HL-60 (cell line): ENCODE measurements around the gene RBM12.

Experiments used
- DNase-seq, 2 experiments: peaks; one replicate each; pipeline ENCODE4 v3.0.0-alpha.2; 2010 to 2020; ENCODE audit warnings: low read depth in 1 of 2, low spot score in 1 of 2
- H3K27ac ChIP-seq: fragments of 250-450 bp; sonication (Bioruptor Pico); replicated peaks from 2 replicates; pipeline ENCODE4 v1.5.1; 2020; ENCODE audit warnings: mild to moderate bottlenecking, moderate library complexity
- H3K27me3 ChIP-seq: fragments of 250-450 bp; sonication (Bioruptor Pico); 2 replicates; pipeline ENCODE4 v1.5.1; 2021; ENCODE audit warnings: mild to moderate bottlenecking, moderate library complexity; ENCODE audit not compliant: insufficient read depth, poor library complexity, severe bottlenecking
- H3K4me3 ChIP-seq: replicated peaks from 2 replicates; pipeline ENCODE4 v1.5.1; 2011; ENCODE audit warnings: mild to moderate bottlenecking, control low read depth, low read length; ENCODE audit not compliant: insufficient read depth
- GABPA ChIP-seq: IDR thresholded peaks from 2 replicates; pipeline ENCODE4 v1.6.1; 2012; ENCODE audit warnings: low read depth
- POLR2AphosphoS5 ChIP-seq: IDR thresholded peaks from 2 replicates; pipeline ENCODE4 v1.6.1; 2012; ENCODE audit warnings: low read depth
- SPI1 ChIP-seq: IDR thresholded peaks from 2 replicates; pipeline ENCODE4 v1.6.1; 2012; ENCODE audit warnings: low read depth, mild to moderate bottlenecking, borderline replicate concordance
- TF ChIP-seq, protein P1 (sequence below): IDR thresholded peaks from one replicate; pipeline ENCODE4 v1.5.1; 2011; ENCODE audit warnings: low read length, control low read depth, inconsistent platforms; ENCODE audit not compliant: insufficient read depth
- TF ChIP-seq, protein P2 (sequence below): IDR thresholded peaks from 2 replicates; pipeline ENCODE4 v1.6.1; 2012; ENCODE audit warnings: low read depth; ENCODE audit not compliant: insufficient replicate concordance

RBM12 gene

GRCh38 chr20:35697696-35698297 is 33.1 kb upstream of the RBM12 start:
- TF ChIP-seq, protein P1, sequence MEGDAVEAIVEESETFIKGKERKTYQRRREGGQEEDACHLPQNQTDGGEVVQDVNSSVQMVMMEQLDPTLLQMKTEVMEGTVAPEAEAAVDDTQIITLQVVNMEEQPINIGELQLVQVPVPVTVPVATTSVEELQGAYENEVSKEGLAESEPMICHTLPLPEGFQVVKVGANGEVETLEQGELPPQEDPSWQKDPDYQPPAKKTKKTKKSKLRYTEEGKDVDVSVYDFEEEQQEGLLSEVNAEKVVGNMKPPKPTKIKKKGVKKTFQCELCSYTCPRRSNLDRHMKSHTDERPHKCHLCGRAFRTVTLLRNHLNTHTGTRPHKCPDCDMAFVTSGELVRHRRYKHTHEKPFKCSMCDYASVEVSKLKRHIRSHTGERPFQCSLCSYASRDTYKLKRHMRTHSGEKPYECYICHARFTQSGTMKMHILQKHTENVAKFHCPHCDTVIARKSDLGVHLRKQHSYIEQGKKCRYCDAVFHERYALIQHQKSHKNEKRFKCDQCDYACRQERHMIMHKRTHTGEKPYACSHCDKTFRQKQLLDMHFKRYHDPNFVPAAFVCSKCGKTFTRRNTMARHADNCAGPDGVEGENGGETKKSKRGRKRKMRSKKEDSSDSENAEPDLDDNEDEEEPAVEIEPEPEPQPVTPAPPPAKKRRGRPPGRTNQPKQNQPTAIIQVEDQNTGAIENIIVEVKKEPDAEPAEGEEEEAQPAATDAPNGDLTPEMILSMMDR, result no peak
- no peak for TF ChIP-seq POLR2AphosphoS5
- TF ChIP-seq GABPA, result no peak
- no peak for TF ChIP-seq SPI1
- TF ChIP-seq, protein P2, sequence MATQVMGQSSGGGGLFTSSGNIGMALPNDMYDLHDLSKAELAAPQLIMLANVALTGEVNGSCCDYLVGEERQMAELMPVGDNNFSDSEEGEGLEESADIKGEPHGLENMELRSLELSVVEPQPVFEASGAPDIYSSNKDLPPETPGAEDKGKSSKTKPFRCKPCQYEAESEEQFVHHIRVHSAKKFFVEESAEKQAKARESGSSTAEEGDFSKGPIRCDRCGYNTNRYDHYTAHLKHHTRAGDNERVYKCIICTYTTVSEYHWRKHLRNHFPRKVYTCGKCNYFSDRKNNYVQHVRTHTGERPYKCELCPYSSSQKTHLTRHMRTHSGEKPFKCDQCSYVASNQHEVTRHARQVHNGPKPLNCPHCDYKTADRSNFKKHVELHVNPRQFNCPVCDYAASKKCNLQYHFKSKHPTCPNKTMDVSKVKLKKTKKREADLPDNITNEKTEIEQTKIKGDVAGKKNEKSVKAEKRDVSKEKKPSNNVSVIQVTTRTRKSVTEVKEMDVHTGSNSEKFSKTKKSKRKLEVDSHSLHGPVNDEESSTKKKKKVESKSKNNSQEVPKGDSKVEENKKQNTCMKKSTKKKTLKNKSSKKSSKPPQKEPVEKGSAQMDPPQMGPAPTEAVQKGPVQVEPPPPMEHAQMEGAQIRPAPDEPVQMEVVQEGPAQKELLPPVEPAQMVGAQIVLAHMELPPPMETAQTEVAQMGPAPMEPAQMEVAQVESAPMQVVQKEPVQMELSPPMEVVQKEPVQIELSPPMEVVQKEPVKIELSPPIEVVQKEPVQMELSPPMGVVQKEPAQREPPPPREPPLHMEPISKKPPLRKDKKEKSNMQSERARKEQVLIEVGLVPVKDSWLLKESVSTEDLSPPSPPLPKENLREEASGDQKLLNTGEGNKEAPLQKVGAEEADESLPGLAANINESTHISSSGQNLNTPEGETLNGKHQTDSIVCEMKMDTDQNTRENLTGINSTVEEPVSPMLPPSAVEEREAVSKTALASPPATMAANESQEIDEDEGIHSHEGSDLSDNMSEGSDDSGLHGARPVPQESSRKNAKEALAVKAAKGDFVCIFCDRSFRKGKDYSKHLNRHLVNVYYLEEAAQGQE, result no peak
- no peak overlapping the region for H3K27ac ChIP-seq
- no peak for DNase-seq
- H3K4me3 ChIP-seq, result peak overlapping the region; percentile 96
- no peaks in the 10 kb centered on the region for H3K27me3 ChIP-seq

- Histone ChIP-seq H3K4me3 (no peak overlapping the region), H3K27ac (no peak overlapping the region), H3K27me3 (no peaks in the 10 kb centered on the region)
- TF ChIP-seq, protein P1, result no peak
- TF ChIP-seq SPI1 (no peak), GABPA (no peak), POLR2AphosphoS5 (no peak)
- TF ChIP-seq, protein P2, result no peak
- DNase-seq, result no peak
Observed at GRCh38 chr20:35695978-35696377, 31.3 kb upstream of the RBM12 start.

DNA sequence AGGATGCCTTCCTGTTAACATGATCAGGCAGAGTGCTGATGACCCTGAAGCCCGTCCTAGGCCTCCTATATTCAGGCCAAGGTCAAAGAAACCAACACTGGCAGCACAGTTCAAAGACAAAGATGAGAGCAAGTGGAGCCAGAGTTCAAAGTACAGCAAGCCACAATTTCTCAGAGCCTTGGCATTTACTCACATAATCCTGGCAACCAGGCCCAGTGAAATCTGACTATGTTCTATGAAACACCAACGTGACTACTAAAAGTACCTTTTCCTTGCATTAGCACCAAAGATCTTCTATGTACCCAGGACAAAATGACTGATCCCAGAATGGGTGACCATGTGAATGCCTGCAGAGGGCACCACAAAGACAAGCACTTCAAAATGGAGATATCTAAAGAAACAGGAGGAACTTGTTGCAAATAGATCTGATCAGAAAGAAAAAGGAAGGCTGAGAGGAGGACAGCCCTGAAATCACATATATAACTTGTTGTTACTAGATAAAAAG is 30.6 kb upstream of the RBM12 start:
- no peak for DNase-seq
- Histone ChIP-seq H3K4me3 (no peak overlapping the region), H3K27me3 (no peaks in the 10 kb centered on the region), H3K27ac (no peak overlapping the region)
- no peak for TF ChIP-seq POLR2AphosphoS5
- TF ChIP-seq, protein P2, result no peak
- TF ChIP-seq, protein P1, result no peak
- TF ChIP-seq SPI1, result no peak
- TF ChIP-seq GABPA, result no peak
